IPS-18c (cell line): ENCODE results near the gene RTKN.
"Not testable (repeated sequence)": the region's sequence is repeated elsewhere in the genome, so short reads cannot be mapped to it uniquely, and the experiment has no call there.

Experiments
- H3K4me3 ChIP-seq: 2 replicates; pipeline ENCODE4 v1.7.0; 2013; ENCODE audit warnings: low read depth, mild to moderate bottlenecking, low read length, moderate library complexity; ENCODE audit not compliant: insufficient read depth
- H3K9me3 ChIP-seq: one replicate; pipeline ENCODE4 v1.6.1; 2013; ENCODE audit warnings: mild to moderate bottlenecking, low read length, moderate library complexity; ENCODE audit not compliant: control insufficient read depth, insufficient read depth

RTKN gene

GRCh38 chr2:74444498-74445318 lies 3.0 kb upstream of the RTKN start:
- Histone ChIP-seq H3K9me3 (no peaks in the 10 kb centered on the region), H3K4me3 (no peak overlapping the region)

DNA sequence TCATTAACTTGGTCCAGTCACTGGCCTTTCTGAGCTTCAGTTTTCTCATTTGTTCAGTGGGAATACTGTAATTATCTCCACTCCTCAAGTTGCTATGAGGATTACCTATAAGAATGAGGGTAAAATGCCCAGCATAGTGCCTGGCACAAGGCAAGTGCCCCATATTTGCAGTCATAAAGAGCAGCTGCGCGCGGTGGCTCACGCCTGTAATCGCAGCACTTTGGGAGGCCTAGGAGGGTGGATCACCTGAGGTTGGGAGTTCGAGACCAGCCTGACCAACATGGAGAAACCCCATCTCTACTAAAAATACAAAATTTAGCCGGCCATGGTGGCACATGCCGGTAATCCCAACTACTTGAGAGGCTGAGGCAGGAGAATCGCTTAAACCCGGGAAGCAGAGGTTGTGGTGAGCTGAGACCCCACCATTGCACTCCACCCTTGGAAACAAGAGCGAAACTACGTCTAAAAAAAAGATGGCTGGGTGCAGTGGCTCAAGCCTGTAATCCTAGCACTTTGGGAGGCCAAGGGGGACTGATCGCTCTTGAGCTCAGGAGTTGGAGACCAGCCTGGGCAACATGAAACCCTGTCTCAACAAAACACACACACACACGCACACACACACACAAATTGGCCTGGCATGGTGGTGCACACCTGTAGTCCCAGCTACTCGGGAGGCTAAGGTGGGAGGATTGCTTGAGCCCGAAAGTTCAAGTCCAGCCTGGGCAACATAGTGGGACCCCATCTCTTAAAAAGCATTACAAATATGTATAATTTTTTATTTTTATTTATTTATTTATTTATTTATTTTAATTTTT lies 953 bp upstream of the RTKN start:
- H3K9me3 ChIP-seq, result not testable (repeated sequence)
- H3K4me3 ChIP-seq, result peak overlapping the region; percentile 92

GRCh38 chr2:74441170-74441689 lies 507 bp downstream of the RTKN start:
- no peaks in the 10 kb centered on the region for H3K9me3 ChIP-seq
- H3K4me3 ChIP-seq, result peak overlapping the region; percentile 92

DNA sequence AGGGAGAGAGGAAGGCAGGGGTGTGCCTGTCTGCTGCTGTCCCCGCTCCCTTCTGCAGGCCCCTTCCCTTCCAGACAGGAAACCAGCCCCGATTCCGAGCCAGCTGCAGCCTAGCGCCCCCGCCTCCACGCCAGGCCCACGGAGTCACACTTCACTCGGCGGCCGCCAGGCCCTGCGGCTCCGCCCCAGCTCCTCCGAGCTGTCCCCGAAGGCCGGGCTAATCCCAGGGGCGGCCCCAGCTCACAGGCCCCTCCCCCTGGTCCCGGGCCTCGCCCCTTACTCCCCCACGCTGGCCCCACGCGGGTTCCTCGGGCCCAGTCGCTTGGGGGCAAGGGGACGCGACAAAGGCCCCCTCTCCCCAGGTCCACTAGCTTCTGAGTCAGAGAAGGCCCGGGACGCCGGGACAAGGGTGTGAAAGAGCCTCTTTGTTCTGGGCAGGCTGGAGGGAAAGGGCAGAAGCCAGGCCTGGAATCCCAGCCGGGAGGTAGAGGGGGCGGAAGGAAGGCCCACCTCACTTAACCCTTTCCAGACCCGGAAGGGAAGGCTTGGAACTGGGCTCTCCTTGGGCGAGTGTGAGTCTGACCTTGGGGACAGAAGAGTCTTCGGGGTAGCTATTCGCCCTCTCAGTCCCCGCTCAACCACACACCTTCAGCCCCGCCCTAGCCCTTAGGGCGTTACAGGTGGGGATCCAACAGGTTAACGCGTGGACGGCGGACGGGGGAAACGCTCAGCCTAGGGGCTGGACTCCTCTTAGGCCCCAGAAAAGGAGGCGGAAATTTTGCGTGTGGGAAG lies 1.2 kb downstream of the RTKN start:
- Histone ChIP-seq H3K9me3 (no peaks in the 10 kb centered on the region), H3K4me3 (peak overlapping the region; percentile 92)

GRCh38 chr2:74439803-74440377 lies 1.8 kb downstream of the RTKN start:
- Histone ChIP-seq H3K9me3 (no peaks in the 10 kb centered on the region), H3K4me3 (peak overlapping the region; percentile 92)

GRCh38 chr2:74439373-74439772 lies 2.4 kb downstream of the RTKN start:
- H3K4me3 ChIP-seq, result peak overlapping the region; percentile 92
- no peaks in the 10 kb centered on the region for H3K9me3 ChIP-seq

GRCh38 chr2:74438248-74438647 lies 3.5 kb downstream of the RTKN start:
- Histone ChIP-seq H3K9me3 (no peaks in the 10 kb centered on the region), H3K4me3 (no peak overlapping the region; the same call in 1 of the 2 replicates)

GRCh38 chr2:74436848-74437695 lies 4.7 kb downstream of the RTKN start:
- Histone ChIP-seq H3K4me3 (no peak overlapping the region), H3K9me3 (no peaks in the 10 kb centered on the region)

- Histone ChIP-seq H3K9me3 (no peaks in the 10 kb centered on the region), H3K4me3 (no peak overlapping the region)
Observed at GRCh38 chr2:74436111-74436805, 5.5 kb downstream of the RTKN start.

DNA sequence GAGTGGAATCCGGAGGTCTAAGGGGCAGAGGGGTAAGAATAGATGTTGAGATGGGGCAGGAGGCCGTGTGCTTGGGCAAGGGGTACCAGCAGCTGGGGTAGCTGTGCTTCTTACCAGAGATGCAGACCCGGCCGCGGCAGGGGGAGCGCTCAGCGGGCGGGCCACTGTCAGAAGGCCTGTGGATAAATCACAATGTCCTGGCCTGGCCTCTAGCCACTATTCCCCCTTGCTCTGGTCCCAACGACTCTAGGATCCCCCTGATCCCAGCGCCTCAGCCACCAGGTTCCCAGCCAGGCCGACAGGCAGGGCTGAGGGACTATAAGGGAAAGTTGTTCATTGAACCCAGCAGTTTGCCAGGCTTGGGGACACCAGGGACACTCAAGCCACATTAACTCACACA lies 11.2 kb downstream of the RTKN start:
- Histone ChIP-seq H3K9me3 (no peaks in the 10 kb centered on the region), H3K4me3 (no peak overlapping the region)

DNA sequence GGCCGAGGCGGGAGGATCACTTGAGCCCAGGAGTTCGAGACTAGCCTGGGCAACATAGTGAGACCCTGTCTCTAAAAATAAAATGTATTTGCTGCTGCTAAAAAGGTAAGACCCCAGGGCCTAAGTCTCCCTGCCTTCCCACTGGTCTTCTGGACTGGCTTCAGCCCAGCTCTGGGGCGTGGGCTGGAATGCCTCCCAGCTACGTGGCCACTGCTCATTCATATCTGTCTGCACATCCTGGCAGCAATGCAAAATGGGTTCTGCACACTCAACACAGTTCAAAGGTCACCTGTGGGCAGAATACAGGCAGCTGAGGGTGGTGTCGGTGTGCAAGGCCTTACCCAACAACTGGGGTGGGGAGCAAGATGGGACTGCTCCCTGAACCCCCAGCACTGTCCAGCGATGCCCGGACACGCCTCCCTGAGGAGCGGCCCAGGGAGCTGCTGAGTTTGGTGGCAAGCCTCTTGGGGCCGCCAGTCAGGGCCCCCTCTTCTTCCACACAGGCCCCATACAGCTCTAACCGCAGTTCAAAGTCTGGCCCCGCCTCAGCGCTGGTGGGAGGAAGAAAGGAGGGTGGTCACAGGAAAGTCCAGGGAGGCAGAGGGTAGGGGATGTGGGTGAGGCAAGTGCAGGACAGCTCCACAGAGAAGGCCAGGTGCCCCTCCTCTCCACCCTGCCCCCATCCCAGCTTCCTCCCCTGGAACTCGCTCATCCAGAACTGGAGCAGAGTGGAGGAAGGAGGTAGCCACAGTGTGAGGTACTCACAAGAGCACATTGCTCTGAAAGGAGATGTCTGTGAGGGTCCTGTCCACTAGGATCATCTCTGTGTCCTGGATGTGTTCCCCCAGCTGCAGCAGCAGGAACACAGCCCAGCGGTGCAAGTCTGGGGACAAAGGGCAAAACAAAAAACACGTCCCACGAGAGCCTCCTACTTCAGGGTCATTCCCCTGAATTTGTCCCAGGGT lies 12.0 kb downstream of the RTKN start:
- no peaks in the 10 kb centered on the region for H3K9me3 ChIP-seq

GRCh38 chr2:74428675-74429074 lies 13.1 kb downstream of the RTKN start:
- no peak overlapping the region for H3K4me3 ChIP-seq
- no peaks in the 10 kb centered on the region for H3K9me3 ChIP-seq

More for the DNA sequence above, 12.0 kb downstream of the RTKN start:
- H3K4me3 ChIP-seq, result no peak overlapping the region

GRCh38 chr2:74427551-74427950 lies 14.2 kb downstream of the RTKN start:
- Histone ChIP-seq H3K9me3 (no peaks in the 10 kb centered on the region), H3K4me3 (no peak overlapping the region)

GRCh38 chr2:74426181-74426758 lies 15.5 kb downstream of the RTKN start:
- Histone ChIP-seq H3K9me3 (no peaks in the 10 kb centered on the region), H3K4me3 (no peak overlapping the region)
